Mesodermal cell (in vitro differentiated cells): ENCODE results near the gene HSPG2.
"Not testable (repeated sequence)": the region's sequence is repeated elsewhere in the genome, so short reads cannot be mapped to it uniquely, and the experiment has no call there.

ENCODE experiments used
- H3K27ac ChIP-seq: 2 replicates; pipeline ENCODE4 v1.7.0; 2013; ENCODE audit warnings: mild to moderate bottlenecking, low read depth, low read length, moderate library complexity; ENCODE audit not compliant: severe bottlenecking
- H3K36me3 ChIP-seq: 2 replicates; pipeline ENCODE4 v1.7.1; 2013; ENCODE audit warnings: mild to moderate bottlenecking, low read length, moderate library complexity; ENCODE audit not compliant: control insufficient read depth, insufficient read depth
- H3K4me1 ChIP-seq: one replicate; pipeline ENCODE4 v1.7.1; 2013; ENCODE audit warnings: mild to moderate bottlenecking, low read length; ENCODE audit not compliant: insufficient read depth, control insufficient read depth, poor library complexity, severe bottlenecking
- H3K4me3 ChIP-seq: 2 replicates; pipeline ENCODE4 v1.7.0; 2013; ENCODE audit warnings: low read length, control low read depth, mild to moderate bottlenecking; ENCODE audit not compliant: insufficient read depth, poor library complexity, severe bottlenecking; ENCODE audit errors: extremely low read depth
- H3K9me3 ChIP-seq: 2 replicates; pipeline ENCODE4 v1.7.1; 2013; ENCODE audit warnings: mild to moderate bottlenecking, low read length, moderate library complexity; ENCODE audit not compliant: control insufficient read depth
- WGBS, 2 experiments: methylation state at CpG; one replicate each; pipeline ENCODE4 v1.1.5; 2013; ENCODE audit warnings: missing lambda C conversion rate in 2 of 2; ENCODE audit not compliant: insufficient coverage in 2 of 2; 5-methylcytosine and 5-hydroxymethylcytosine counted together

Gene HSPG2

GRCh38 chr1:21973948-21974347 lies 36.8 kb upstream of the HSPG2 start:
- not testable (repeated sequence) for H3K27ac ChIP-seq, H3K36me3 ChIP-seq, H3K4me3 ChIP-seq, H3K9me3 ChIP-seq, H3K4me1 ChIP-seq
- no CpG with 5 or more reads among the region's 8 CpGs for WGBS, 2 experiments

GRCh38 chr1:21972973-21973441 lies 35.9 kb upstream of the HSPG2 start:
- not testable (repeated sequence) for H3K4me3 ChIP-seq, H3K4me1 ChIP-seq, H3K27ac ChIP-seq, H3K9me3 ChIP-seq, H3K36me3 ChIP-seq
- 83% methylated on average over 1 of the region's 2 CpGs; no CpG with 5 or more reads in 1 of the 2 experiments for WGBS, 2 experiments

- H3K27ac ChIP-seq, H3K4me3 ChIP-seq, H3K4me1 ChIP-seq, H3K36me3 ChIP-seq, H3K9me3 ChIP-seq: not testable (repeated sequence)
- no CpG with 5 or more reads among the region's 4 CpGs for WGBS, 2 experiments
Measured at GRCh38 chr1:21970523-21970922, 33.4 kb upstream of the HSPG2 start.

GRCh38 chr1:21969066-21969465 lies 32.0 kb upstream of the HSPG2 start:
- H3K9me3 ChIP-seq, H3K36me3 ChIP-seq, H3K4me1 ChIP-seq, H3K27ac ChIP-seq, H3K4me3 ChIP-seq: not testable (repeated sequence)
- WGBS, 2 experiments: 83 to 92% methylated on average over 2 to 3 of the region's 5 CpGs

- H3K36me3 ChIP-seq, H3K27ac ChIP-seq, H3K4me1 ChIP-seq, H3K9me3 ChIP-seq, H3K4me3 ChIP-seq: not testable (repeated sequence)
- WGBS, 2 experiments: 93 to 95% methylated on average over 4 of the region's 6 CpGs
Measured at GRCh38 chr1:21967216-21967615, 30.1 kb upstream of the HSPG2 start.

- no peak overlapping the region for H3K4me3 ChIP-seq
- no peak overlapping the region for H3K27ac ChIP-seq
- peaks cover 2% of the 10 kb centered on the region for H3K4me1 ChIP-seq
- H3K36me3 ChIP-seq: no peaks in the 10 kb centered on the region
- H3K9me3 ChIP-seq: no peaks in the 10 kb centered on the region
- 90 to 92% methylated on average over 12 to 13 of the region's 15 CpGs for WGBS, 2 experiments
Measured at GRCh38 chr1:21966247-21967000, 29.3 kb upstream of the HSPG2 start.

GRCh38 chr1:21963477-21964217 lies 26.5 kb upstream of the HSPG2 start:
- Histone ChIP-seq H3K27ac (no peak overlapping the region), H3K4me1 (peaks cover 2% of the 10 kb centered on the region), H3K4me3 (no peak overlapping the region), H3K36me3 (no peaks in the 10 kb centered on the region), H3K9me3 (no peaks in the 10 kb centered on the region)
- WGBS, 2 experiments: 7 to 31% methylated on average over 3 to 5 of the region's 11 CpGs

GRCh38 chr1:21961799-21962198 lies 24.7 kb upstream of the HSPG2 start:
- 93 to 95% methylated on average over 2 of the region's 2 CpGs for WGBS, 2 experiments
- Histone ChIP-seq H3K4me1 (peaks cover 12% of the 10 kb centered on the region), H3K9me3 (no peaks in the 10 kb centered on the region), H3K27ac (no peak overlapping the region), H3K36me3 (no peaks in the 10 kb centered on the region), H3K4me3 (no peak overlapping the region)

GRCh38 chr1:21961337-21961736 lies 24.2 kb upstream of the HSPG2 start:
- Histone ChIP-seq H3K36me3 (no peaks in the 10 kb centered on the region), H3K4me1 (peaks cover 15% of the 10 kb centered on the region), H3K9me3 (no peaks in the 10 kb centered on the region), H3K27ac (no peak overlapping the region), H3K4me3 (no peak overlapping the region)
- 79 to 90% methylated on average over 2 of the region's 2 CpGs for WGBS, 2 experiments

- Histone ChIP-seq H3K36me3 (no peaks in the 10 kb centered on the region), H3K4me1 (peaks cover 28% of the 10 kb centered on the region), H3K27ac (no peak overlapping the region), H3K9me3 (no peaks in the 10 kb centered on the region), H3K4me3 (no peak overlapping the region)
- WGBS, 2 experiments: 90 to 92% methylated on average over 11 to 16 of the region's 18 CpGs
Measured at GRCh38 chr1:21956720-21957552, 19.8 kb upstream of the HSPG2 start.
